T-helper 1 cell treated with Interleukin-12 subunit alpha and Interleukin-12 subunit beta and Interleukin-4 antibody, amounts not matched to agents 30 μg/mL and 1 μg/mL, for 36 hours (primary cell): ENCODE measurements around the gene NAP1L5.

ENCODE experiments used
- H3K27ac Mint-ChIP-seq: one replicate; pipeline ENCODE4 v1.8.0; 2021; ENCODE audit warnings: mild to moderate bottlenecking, mixed read lengths
- H3K27me3 Mint-ChIP-seq: one replicate; pipeline ENCODE4 v1.8.0; 2021; ENCODE audit warnings: low read depth, mixed read lengths
- H3K36me3 Mint-ChIP-seq: one replicate; pipeline ENCODE4 v1.8.0; 2021; ENCODE audit warnings: low read depth, mixed read lengths
- H3K4me1 Mint-ChIP-seq: one replicate; pipeline ENCODE4 v1.8.0; 2021; ENCODE audit warnings: low read depth, mixed read lengths
- H3K4me3 Mint-ChIP-seq: one replicate; pipeline ENCODE4 v1.8.0; 2021; ENCODE audit warnings: mild to moderate bottlenecking, moderate library complexity, mixed read lengths
- H3K9me3 Mint-ChIP-seq: one replicate; pipeline ENCODE4 v1.8.0; 2021; ENCODE audit warnings: mixed read lengths

Gene NAP1L5

GRCh38 chr4:88705805-88706492, 8.3 kb upstream of the NAP1L5 start:
- no peak overlapping the region for H3K27ac Mint-ChIP-seq
- H3K4me1 Mint-ChIP-seq, result no peaks in the 10 kb centered on the region
- H3K27me3 Mint-ChIP-seq, result no peaks in the 10 kb centered on the region
- H3K9me3 Mint-ChIP-seq, result no peaks in the 10 kb centered on the region
- H3K36me3 Mint-ChIP-seq, result peaks cover 26% of the 10 kb centered on the region
- no peak overlapping the region for H3K4me3 Mint-ChIP-seq

GRCh38 chr4:88705223-88705622, 7.6 kb upstream of the NAP1L5 start:
- no peaks in the 10 kb centered on the region for H3K27me3 Mint-ChIP-seq
- H3K27ac Mint-ChIP-seq, result no peak overlapping the region
- H3K9me3 Mint-ChIP-seq, result no peaks in the 10 kb centered on the region
- no peak overlapping the region for H3K4me3 Mint-ChIP-seq
- no peaks in the 10 kb centered on the region for H3K4me1 Mint-ChIP-seq
- peaks cover 26% of the 10 kb centered on the region for H3K36me3 Mint-ChIP-seq

- H3K27ac Mint-ChIP-seq, result no peak overlapping the region
Measured at GRCh38 chr4:88702782-88703181, 5.2 kb upstream of the NAP1L5 start.

GRCh38 chr4:88698519-88698918, 890 bp upstream of the NAP1L5 start:
- Mint-ChIP-seq H3K4me3 (peak overlapping the region; percentile 90), H3K9me3 (no peaks in the 10 kb centered on the region), H3K27me3 (no peaks in the 10 kb centered on the region), H3K36me3 (peaks cover 12% of the 10 kb centered on the region), H3K4me1 (peaks cover 13% of the 10 kb centered on the region), H3K27ac (no peak overlapping the region)

More at GRCh38 chr4:88702782-88703181, 5.2 kb upstream of the NAP1L5 start:
- peaks cover 4% of the 10 kb centered on the region for H3K4me1 Mint-ChIP-seq
- H3K27me3 Mint-ChIP-seq, result no peaks in the 10 kb centered on the region
- no peak overlapping the region for H3K4me3 Mint-ChIP-seq
- peaks cover 24% of the 10 kb centered on the region for H3K36me3 Mint-ChIP-seq
- H3K9me3 Mint-ChIP-seq, result no peaks in the 10 kb centered on the region

- peaks cover 13% of the 10 kb centered on the region for H3K4me1 Mint-ChIP-seq
- peaks cover 6% of the 10 kb centered on the region for H3K36me3 Mint-ChIP-seq
- no peaks in the 10 kb centered on the region for H3K27me3 Mint-ChIP-seq
- H3K27ac Mint-ChIP-seq, result peak overlapping the region; percentile 85
- H3K9me3 Mint-ChIP-seq, result no peaks in the 10 kb centered on the region
- peak overlapping the region; percentile 90 for H3K4me3 Mint-ChIP-seq
Measured at GRCh38 chr4:88697141-88697540, 488 bp downstream of the NAP1L5 start.

GRCh38 chr4:88696630-88697029, 999 bp downstream of the NAP1L5 start:
- Mint-ChIP-seq H3K27me3 (no peaks in the 10 kb centered on the region), H3K4me1 (peaks cover 13% of the 10 kb centered on the region), H3K36me3 (peaks cover 6% of the 10 kb centered on the region), H3K4me3 (peak overlapping the region; percentile 90), H3K27ac (peak overlapping the region; percentile 85), H3K9me3 (no peaks in the 10 kb centered on the region)

- Mint-ChIP-seq H3K4me1 (peaks cover 12% of the 10 kb centered on the region), H3K27ac (no peak overlapping the region), H3K36me3 (peaks cover 15% of the 10 kb centered on the region), H3K4me3 (no peak overlapping the region), H3K9me3 (no peaks in the 10 kb centered on the region), H3K27me3 (no peaks in the 10 kb centered on the region)
Measured at GRCh38 chr4:88693792-88694191, 3.8 kb downstream of the NAP1L5 start.

GRCh38 chr4:88690355-88690754, 7.3 kb downstream of the NAP1L5 start:
- Mint-ChIP-seq H3K27me3 (no peaks in the 10 kb centered on the region), H3K27ac (no peak overlapping the region), H3K36me3 (peaks cover 21% of the 10 kb centered on the region), H3K4me1 (no peaks in the 10 kb centered on the region), H3K9me3 (no peaks in the 10 kb centered on the region), H3K4me3 (no peak overlapping the region)

- no peak overlapping the region for H3K27ac Mint-ChIP-seq
- H3K36me3 Mint-ChIP-seq, result peaks cover 41% of the 10 kb centered on the region
- no peaks in the 10 kb centered on the region for H3K9me3 Mint-ChIP-seq
- no peak overlapping the region for H3K4me3 Mint-ChIP-seq
- no peaks in the 10 kb centered on the region for H3K4me1 Mint-ChIP-seq
- H3K27me3 Mint-ChIP-seq, result no peaks in the 10 kb centered on the region
Measured at GRCh38 chr4:88681209-88681608, 16.4 kb downstream of the NAP1L5 start.

- Mint-ChIP-seq H3K27ac (no peak overlapping the region), H3K27me3 (no peaks in the 10 kb centered on the region), H3K9me3 (no peaks in the 10 kb centered on the region), H3K4me3 (no peak overlapping the region), H3K36me3 (peaks cover 28% of the 10 kb centered on the region), H3K4me1 (peaks cover 2% of the 10 kb centered on the region)
Measured at GRCh38 chr4:88675543-88675942, 22.1 kb downstream of the NAP1L5 start.

- Mint-ChIP-seq H3K27me3 (no peaks in the 10 kb centered on the region), H3K4me3 (no peak overlapping the region), H3K4me1 (peaks cover 2% of the 10 kb centered on the region), H3K27ac (no peak overlapping the region), H3K9me3 (no peaks in the 10 kb centered on the region), H3K36me3 (peaks cover 26% of the 10 kb centered on the region)
Measured at GRCh38 chr4:88674979-88675378, 22.6 kb downstream of the NAP1L5 start.

- Mint-ChIP-seq H3K27me3 (no peaks in the 10 kb centered on the region), H3K4me3 (no peak overlapping the region), H3K9me3 (no peaks in the 10 kb centered on the region), H3K4me1 (peaks cover 2% of the 10 kb centered on the region), H3K36me3 (peaks cover 26% of the 10 kb centered on the region), H3K27ac (no peak overlapping the region)
Measured at GRCh38 chr4:88674565-88674964, 23.1 kb downstream of the NAP1L5 start.

GRCh38 chr4:88673886-88674285, 23.7 kb downstream of the NAP1L5 start:
- H3K36me3 Mint-ChIP-seq, result peaks cover 23% of the 10 kb centered on the region
- H3K4me3 Mint-ChIP-seq, result no peak overlapping the region
- no peaks in the 10 kb centered on the region for H3K27me3 Mint-ChIP-seq
- H3K9me3 Mint-ChIP-seq, result no peaks in the 10 kb centered on the region
- no peak overlapping the region for H3K27ac Mint-ChIP-seq
- H3K4me1 Mint-ChIP-seq, result peaks cover 2% of the 10 kb centered on the region

GRCh38 chr4:88672987-88673386, 24.6 kb downstream of the NAP1L5 start:
- Mint-ChIP-seq H3K4me3 (no peak overlapping the region), H3K27ac (no peak overlapping the region), H3K36me3 (peaks cover 16% of the 10 kb centered on the region), H3K4me1 (peaks cover 2% of the 10 kb centered on the region), H3K27me3 (no peaks in the 10 kb centered on the region), H3K9me3 (no peaks in the 10 kb centered on the region)

- Mint-ChIP-seq H3K27ac (no peak overlapping the region), H3K9me3 (no peaks in the 10 kb centered on the region), H3K36me3 (peaks cover 10% of the 10 kb centered on the region), H3K27me3 (no peaks in the 10 kb centered on the region), H3K4me1 (peaks cover 10% of the 10 kb centered on the region), H3K4me3 (no peak overlapping the region)
Measured at GRCh38 chr4:88661739-88662138, 35.9 kb downstream of the NAP1L5 start.
